GM18508 (cell line): ENCODE data around the gene S100G.

Experiments
- ATAC-seq: cut with Tn5 transposase; IDR thresholded peaks from one replicate; pipeline ENCODE4 v1.9.1; 2021; ENCODE audit warnings: moderate number of reproducible peaks; ENCODE audit not compliant: insufficient read depth, unreplicated experiment

The S100G gene

GRCh38 chrX:16702700-16703599 is 53.0 kb downstream of the S100G start:
- ATAC-seq: no peak
